COLO829 (cell line): Measurements from ENCODE around the gene NSUN6.

Experiments
- DNase-seq: peaks from one replicate; pipeline ENCODE4 v3.0.0; 2012; ENCODE audit warnings: low spot score

The NSUN6 gene, protein sequence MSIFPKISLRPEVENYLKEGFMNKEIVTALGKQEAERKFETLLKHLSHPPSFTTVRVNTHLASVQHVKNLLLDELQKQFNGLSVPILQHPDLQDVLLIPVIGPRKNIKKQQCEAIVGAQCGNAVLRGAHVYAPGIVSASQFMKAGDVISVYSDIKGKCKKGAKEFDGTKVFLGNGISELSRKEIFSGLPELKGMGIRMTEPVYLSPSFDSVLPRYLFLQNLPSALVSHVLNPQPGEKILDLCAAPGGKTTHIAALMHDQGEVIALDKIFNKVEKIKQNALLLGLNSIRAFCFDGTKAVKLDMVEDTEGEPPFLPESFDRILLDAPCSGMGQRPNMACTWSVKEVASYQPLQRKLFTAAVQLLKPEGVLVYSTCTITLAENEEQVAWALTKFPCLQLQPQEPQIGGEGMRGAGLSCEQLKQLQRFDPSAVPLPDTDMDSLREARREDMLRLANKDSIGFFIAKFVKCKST

DNA sequence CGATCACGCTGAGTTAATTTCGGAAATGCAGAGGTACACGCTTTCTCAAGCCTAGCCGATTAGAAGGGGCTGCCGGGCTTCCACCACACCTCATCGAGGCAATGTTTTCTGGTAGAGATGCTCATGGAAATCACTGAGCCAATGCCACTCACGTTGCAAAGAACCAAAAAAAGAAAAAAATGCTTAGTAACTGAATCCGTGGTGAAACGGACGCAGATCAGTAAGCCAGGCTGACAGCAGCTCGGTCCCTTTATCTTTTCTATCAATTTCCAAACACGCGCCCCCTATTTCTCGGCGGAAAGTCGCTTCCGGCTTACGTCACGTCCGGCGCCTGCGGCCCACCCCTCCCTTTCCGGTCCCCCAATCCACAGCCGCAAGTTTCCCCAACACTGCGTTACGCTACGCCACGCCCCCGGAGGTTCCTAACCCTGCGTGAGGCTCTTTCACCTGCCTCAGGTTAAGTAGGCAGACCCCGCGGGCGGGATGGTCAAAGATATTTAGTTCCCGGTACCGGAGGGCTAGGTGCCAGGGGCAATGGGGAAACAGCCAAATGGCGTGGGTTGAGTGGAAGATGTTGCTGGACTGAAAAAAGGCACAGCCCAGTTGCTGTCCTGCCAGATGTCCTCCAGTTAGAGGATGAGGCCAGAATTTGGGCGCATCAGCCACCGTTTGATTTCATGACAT lies at the start of gene NSUN6:
Gene NSUN6, minus strand, starts transcription at position 264 of the 684 bp plus-strand sequence. CDS start 384 bp downstream, outside the sequence.
- DNase-seq, result peak; percentile 54

- no peak for DNase-seq
Observed at GRCh38 chr10:18699849-18700840, 48.8 kb upstream of the NSUN6 start.

- DNase-seq, result no peak
Observed at GRCh38 chr10:18690541-18690940, 39.2 kb upstream of the NSUN6 start.

DNA sequence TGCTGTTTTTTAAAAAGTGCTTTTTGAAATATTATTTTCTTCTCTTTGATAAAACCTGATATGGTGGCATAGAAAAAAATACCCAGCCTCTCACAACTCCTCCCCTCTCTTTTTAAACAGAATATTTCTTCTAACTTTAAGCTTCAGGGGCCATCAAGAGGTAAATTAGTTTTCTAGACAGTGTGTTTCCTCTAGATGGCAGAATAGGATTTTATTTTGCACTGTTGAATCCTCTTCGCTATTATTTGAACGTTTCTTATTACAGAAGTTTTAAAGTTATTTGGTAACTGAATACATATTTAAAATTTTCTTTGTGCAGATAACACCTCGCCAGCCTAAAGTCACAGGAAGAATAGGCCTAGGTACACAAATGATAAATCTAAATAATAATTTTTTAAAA lies 38.1 kb upstream of the NSUN6 start:
- DNase-seq, result no peak

DNA sequence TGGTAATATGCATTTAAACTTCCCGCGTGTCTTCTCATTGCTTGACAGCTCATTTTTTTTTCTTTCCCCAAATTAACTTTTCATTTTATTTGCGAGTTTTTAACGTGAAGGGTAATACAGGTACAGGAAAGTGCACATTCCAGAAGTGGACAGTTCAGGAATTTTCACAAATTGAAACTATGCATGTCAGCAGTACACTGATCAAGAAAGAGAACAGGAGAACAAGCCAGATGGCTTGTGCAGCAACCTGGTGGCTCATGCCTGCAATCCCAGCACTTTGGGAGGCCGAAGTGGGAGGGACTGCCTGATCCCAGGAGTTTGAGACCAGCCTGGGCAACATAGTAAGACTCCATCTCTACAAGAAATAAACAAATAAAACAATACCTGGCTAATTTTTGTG lies 36.3 kb upstream of the NSUN6 start:
- no peak for DNase-seq

DNA sequence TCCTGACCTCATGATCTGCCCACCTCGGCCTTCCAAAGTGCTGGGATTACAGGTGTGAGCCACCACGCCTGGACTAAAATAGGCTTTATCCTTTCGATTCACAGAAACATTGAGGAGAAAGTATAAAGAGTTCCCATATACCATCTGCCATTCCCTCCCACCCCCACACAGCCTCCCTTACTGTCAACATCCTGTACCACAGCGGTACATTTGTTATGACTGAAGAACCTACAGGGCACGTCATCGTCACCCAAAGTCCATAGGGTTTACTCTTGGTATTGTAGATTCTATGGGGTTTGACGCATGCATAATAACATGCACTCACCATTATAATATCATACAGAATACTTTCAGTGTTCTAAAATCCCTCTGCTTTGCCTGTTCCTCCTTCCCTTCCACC lies 35.8 kb upstream of the NSUN6 start:
- no peak for DNase-seq

- no peak for DNase-seq
Observed at GRCh38 chr10:18685555-18685954, 34.2 kb upstream of the NSUN6 start.

DNA sequence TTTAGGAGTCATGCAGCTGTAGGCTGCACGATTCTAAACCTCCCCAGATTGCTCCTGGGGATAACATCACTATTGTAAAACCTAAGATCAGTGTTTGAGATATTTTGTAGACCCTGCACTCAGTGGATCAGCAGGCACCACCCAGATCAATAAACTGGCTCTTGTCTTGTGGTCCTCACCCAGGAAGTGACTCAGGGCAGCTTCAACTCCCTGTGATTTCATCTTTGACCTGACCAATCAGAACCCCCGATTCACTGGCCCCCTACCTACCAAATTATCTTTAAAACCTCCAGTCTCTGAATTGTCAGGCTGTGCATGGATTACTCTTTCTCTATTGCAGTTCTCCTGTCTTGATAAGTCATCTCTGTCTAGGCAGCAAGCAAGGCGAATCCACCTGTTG lies 33.6 kb upstream of the NSUN6 start:
- no peak for DNase-seq

DNA sequence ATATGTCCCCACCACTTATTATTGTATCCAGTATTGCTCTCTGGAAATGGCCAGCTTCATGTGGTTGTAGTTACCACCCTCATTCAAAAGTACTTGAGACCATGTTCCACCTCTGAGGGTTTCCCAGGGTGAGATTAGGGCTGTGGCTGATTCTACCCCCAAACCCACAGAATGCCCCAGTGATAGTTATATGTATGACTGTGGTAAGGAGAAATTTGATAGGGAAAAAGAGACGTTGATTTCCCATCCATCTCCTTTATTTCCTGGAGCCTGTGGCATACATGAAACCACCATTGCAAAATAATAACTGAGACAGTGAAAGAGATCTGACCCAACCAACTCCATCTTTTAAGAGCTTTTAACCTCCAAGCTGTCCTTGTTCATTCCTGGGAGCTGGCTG lies 33.0 kb upstream of the NSUN6 start:
- DNase-seq, result no peak

GRCh38 chr10:18683427-18683826 lies 32.0 kb upstream of the NSUN6 start:
- DNase-seq, result no peak

- no peak for DNase-seq
Observed at GRCh38 chr10:18681971-18682411, 30.6 kb upstream of the NSUN6 start.

- DNase-seq, result no peak
Observed at GRCh38 chr10:18681366-18681765, 30.0 kb upstream of the NSUN6 start.

- DNase-seq, result no peak
Observed at GRCh38 chr10:18680754-18681153, 29.4 kb upstream of the NSUN6 start.

DNA sequence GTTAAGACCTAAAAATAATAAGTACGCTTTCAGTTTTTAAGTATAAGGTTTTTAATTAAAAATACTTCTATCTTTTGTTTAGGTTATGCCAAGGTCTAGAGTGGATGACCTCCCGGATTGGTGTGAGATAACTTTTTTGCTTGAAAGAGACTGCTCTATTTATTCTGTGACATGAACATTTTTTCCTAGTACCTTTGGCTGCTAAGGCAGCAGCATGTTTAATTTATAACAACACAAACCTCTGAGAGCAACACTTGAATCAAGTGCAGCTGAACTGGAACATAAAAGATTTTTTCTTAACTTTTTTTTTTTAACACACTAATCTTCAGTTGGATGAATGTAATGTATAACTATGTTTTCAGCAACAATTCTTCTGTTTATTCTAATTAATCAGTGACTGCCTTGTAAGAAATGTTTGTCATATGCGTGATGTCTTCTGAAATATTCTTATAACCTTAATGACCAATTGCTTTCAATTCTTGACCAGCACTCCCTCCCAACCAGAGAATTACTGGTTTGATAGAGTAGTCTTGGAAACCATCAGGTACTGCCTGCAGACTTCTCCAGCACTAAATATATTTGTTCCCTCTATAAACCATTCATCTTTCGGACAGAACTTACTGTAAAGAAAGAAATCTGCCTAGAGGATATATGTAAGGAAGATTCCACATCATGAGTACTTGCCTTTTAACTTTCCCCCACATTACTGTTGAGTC lies 23.9 kb upstream of the NSUN6 start:
- DNase-seq, result no peak

DNA sequence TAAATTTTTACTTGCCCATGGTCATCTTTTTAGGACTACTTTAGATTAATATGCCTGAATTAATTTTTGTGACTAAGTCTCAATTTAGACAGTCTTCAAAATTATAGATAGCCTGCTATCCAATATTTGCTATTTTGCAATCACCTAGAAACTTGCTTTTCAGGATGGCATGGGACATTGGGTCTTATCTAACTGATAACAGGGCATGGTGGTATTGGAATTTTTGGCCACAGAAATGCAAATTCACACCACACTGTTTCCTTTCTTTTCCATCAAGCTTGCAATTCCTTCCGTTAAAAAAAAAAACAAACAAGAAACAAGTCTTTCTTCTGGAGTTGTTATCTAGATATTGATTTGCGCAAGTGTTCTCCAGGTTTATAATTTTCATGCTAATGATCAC lies 16.6 kb upstream of the NSUN6 start:
- no peak for DNase-seq

- DNase-seq, result no peak
Observed at GRCh38 chr10:18666810-18667209, 15.4 kb upstream of the NSUN6 start.

DNA sequence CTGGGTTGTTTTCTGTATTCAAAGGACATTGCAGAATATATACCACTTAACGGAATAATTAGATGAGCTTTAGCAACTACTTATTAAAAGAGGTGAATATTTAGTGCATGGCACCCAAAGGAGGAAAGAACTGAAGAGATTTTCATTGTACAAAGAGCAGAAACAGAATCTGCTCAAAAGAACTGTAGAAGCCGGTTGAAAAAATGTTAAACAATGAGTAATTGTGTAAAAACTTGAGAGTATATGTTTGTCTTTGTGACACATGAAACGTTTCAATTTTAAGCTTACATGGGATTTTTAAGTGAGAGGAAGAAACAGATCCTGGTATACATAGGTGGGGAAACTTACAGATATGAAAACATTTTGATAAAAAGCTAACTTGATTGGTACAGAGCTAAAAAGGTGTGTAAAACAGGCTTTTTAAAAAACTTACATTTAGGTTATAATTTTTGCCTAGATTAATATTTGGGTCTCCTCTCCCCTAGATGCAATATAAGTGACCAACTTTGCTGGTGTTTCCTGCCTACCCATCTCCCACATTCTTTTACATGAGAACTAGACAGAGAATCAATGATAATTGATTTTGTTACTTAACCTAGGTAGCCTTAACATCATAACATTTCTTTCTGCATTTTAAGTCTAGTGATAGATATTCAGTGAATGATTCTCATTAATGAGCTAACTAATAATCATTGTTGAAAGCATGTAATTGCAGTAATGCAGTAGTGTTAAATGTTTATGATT lies 14.6 kb upstream of the NSUN6 start:
- no peak for DNase-seq

GRCh38 chr10:18664841-18665478 lies 13.6 kb upstream of the NSUN6 start:
- DNase-seq, result no peak

GRCh38 chr10:18660816-18661431 lies 9.5 kb upstream of the NSUN6 start:
- no peak for DNase-seq
